Hematopoietic multipotent progenitor cell treated with erythropoietin and hydrocortisone succinate and interleukin-3 and kit ligand, for 17 days (in vitro differentiated cells): ENCODE results near the gene C19orf12.
A peak's percentile ranks its signal among the peaks of the same experiment; 100 is the strongest.

Experiments used
- DNase-seq: peaks from one replicate; pipeline ENCODE4 v3.0.0-alpha.2; 2015; ENCODE audit warnings: low spot score

Gene C19orf12

DNA sequence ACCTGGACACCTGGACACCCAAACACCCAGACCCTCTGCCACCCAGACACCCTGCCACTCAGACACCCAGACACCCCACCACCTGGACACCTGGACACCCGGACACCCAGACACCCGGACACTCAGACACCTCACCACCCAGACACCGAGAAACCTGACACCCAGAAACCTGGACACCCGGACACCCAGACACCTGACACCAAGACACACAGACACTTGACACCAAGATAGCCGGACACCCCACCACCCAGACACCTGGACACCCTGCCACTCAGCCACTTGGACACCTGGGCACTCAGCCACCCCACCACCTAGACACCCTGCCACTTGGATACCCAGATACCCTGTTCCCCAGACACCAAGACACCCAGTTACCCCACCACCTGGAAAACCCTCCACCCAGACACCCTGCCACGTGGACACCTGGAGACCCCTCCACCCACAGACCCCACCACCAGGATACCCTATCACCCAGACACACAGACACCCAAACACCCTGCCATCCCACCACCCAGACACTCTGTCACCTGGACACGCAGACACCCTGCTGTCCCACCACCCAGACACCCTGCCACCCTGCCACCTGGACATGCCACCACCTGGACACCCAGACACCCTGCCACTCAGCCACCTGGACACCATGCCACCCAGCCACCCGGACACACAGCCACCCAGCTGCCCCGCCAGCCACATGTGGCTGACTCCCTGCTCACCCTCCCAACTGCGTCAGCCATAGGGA is 17.4 kb downstream of the C19orf12 start:
- DNase-seq = no peak

DNA sequence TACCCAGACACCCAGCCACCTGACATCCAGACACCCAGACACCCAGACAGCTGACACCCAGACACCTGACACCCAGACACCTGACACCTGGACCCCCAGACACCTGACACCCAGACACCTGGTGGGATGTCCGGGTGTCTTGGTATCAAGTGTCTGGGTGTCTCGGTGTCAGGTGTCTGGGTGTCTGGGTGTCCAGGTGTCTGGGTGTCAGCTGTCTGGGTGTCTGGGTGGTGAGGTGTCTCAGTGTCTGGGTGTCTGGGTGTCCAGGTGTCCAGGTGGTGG is 18.6 kb downstream of the C19orf12 start:
- no peak for DNase-seq

DNA sequence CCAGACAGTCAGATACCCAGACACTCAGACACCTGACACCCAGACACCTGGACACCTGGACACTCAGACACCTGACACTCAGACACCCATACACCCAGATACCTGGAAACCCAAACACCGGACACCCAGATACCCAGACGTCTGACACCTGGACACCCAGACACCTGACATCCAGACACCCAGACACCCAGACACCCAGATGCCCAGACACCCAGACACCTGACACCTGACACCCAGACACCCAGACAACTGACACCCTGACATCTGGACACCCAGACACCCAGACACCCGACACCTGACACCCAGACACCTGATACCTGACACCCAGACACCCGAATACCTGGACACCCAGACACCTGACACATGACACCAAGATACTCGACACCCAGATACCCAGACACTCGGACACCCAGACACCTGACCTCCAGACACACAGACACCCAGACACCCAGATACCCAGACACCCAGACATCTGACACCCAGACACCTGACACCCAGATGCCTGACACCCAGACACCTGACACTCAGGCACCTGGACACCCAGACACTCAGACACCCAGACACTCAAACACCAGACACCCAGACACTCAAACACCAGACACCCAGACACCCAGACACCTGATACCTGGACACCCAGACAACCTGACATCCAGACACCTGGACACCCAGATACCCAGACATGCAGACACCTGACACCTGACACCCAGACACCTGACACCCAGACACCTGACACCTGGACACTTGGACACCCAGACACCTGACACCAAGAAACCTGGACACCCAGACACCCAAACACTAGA is 19.1 kb downstream of the C19orf12 start:
- no peak for DNase-seq

DNA sequence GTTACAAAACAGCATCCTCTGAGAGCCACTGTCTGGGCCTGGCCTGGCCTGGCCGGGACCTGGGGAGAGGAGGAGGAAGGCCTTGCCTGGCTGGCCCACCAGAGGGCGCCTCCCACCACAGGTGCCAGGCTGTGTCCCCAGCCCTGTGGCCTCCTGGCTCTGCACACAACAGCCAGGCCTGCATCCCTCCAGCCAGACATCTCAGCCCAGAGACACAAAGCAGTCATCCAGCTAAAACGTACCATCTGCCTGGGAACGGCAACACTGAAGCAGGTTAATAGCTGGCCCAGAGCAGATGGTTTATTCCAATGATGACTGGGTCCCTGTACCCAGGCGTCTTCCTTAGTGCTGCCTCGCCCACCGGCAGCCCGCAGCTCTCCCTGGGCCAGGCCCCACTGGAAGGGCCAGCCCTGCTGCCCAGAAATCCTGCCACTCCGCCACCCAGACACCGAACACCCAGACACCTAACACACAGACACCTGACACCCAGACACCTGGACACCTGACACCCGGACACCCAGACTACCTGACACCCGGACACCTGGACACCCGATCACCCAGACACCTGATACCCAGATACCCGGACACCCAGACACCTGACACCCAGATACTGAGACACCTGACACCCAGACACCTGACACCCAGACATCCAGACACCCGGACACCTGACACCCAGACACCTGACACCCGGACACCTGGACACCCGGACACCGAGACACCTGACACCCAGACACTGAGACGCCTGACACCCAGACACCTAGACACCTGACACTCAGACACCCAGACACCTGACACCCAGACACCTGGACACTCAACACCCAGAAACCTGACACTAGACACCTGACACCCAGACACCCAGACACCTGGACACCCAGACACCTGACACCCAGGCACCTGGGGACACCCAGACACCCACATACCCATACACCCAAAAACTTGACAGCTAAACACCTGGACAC is 20.1 kb downstream of the C19orf12 start:
- DNase-seq = peak; percentile 17

DNA sequence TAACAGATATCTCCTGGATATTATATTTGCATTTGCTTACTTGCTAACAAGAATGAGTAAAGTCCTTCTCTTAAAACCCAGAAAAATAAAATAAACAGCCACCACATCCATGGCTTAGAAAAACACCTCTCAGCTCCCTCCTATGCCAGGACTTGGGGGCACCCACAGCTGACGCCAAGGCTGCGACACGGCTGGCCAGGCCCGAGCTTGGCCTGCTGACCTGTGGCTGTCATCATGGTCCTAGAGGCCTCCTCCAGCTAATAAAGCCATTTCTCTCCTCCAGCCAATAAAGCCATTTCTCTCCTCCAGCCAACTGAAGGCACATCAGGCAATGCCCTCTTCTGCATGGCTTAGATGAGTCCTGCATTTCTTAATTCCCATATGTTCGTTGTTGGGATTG is 20.9 kb downstream of the C19orf12 start:
- DNase-seq = no peak

DNA sequence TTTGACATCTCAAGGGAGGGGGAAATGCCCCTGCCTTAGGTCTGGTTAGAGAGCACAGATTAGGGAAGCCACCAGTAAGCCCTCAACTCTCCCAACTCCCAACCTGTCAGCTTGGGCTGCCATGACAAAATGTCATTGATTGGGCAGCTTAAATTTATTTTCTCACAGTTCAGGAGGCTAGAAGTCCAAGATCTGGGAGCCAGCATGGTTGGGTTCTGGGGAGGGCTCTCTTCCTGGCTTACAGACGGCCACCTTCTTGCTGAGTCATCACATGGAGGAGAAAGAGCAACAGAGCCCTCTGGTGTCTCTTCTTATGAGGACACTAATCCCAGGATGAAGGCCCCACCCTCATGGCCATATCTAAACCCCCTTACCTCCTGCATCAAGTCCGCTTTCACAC is 24.2 kb downstream of the C19orf12 start:
- DNase-seq = peak; percentile 33

DNA sequence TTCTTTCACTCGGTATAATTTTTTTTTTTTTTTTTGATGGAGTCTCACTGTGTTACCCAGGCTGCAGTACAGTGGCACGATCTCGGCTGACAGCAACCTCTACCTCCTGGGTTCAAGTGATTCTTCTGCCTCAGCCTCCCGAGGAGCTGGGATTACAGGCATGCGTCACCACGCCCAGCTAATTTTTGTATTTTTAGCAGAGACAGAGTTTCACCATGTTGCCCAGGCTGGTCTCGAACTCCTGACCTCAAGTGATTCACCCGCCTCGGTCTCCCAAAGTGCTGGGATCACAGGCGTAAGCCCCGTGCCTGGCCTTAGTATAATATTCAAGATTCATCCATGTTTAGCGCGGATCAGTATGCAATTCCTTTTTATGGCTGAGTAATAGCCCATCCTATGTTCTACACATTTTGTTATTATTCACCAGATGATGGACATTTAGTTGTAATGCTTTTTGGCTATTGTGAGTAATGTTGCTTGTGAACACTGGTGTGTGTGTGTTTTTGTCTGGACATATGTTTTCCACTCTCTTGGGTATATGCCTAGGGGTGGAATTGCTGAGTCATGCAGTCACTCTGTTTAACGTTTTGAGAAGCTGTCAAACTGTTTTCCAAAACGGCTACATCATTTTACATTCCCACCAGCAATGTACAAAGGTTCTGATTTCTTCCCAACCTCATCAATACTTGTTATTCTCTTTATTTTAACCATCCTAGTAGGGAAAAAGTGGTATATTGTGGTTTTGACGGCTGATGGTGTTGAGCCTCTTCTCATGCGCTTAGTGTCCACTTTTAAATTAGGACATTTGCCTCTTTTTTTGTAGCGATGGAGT is 26.9 kb downstream of the C19orf12 start:
- DNase-seq = peak; percentile 20

DNA sequence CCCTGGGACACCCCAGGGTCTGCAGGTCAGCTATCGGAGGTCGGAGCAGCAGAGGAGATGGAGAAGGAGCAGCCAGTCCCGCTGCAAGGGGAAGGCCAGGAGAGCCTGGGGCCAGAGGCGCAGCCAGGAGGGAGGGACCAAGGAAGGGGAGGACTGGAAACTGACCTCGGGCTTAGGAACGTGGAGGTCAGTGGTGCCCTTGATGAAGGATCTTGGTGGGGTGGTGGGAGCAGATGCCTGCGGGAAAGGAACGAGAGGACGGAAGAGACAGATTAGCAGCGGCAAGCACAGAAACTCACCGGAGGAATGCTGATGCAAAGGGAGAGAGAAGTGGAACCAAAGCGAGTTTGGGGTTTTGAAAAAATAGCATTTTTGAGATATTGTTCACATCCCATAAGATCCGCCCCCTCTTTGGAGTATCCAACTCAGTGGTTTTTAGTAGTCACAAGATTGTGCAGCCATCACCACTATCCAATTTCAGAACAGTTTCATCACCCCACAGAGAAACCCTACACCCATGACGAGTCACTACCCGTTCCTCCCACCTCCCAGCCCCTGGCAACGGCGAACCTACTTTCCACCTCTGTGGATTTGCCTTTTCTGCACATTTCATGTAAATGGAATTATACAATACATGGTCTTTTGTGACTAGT is 27.7 kb downstream of the C19orf12 start:
- no peak for DNase-seq

DNA sequence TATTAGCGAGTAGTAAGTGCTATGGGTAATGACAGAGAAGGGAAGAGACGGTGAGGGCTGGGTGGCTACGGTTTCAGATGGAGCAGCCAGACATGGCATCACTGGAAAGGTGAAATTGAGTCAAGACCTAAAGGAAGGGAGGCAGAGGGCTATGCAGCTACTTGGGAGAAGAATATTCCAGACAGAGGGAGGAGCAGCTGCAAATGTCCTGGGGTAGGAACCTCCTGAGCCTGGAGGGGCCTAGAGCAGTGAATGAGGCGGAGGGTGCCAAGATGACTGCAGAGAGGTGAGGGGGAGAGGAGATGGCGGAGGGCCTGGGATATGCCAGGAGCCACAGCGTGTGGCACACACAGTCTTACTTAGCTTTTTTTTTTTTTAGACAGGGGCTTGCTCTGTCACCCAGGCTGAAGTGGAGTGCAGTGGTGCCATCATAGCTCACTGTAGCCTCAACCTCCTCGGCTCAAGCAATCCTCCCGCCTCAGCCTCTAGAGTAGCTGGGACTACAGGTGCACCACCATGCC is 28.7 kb downstream of the C19orf12 start:
- no peak for DNase-seq

DNA sequence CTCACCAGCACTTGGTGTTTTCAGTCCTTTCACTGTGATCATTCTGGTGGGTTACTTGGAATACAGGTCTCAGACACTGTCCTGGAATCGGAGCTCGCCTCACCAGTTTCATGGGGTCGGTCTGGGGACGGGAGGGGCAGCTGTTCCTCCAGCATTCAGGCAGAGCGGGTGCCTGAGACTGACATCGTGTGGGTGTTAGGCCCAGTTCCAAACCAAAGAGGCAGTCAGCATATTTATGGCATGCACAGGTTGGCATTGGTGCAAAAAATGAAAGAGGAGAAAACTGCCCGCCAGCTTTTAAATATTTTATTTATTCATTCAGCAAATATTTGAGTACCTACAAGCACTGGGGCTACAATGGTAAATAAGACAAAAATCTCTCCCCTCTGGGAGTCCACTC is 29.7 kb downstream of the C19orf12 start:
- DNase-seq = no peak

DNA sequence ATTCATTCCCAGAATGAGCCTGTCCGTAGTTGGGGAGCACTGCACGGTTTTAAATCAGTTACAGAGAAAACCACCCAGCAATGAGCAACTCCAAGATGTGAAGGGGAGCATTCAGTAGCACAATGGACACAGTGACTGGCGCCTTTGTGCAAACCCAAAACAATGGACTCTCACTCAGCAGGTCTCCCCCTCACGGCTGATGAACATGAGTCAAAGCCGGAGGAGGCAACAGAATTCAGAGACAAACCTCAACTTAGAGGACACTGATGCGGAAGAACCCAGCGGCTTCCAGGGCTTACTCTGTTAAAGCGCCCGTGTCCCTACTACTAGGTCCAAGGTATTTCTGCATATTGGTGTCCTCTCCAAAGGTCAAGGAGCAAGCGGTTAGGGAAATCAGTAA is 32.1 kb downstream of the C19orf12 start:
- no peak for DNase-seq

DNA sequence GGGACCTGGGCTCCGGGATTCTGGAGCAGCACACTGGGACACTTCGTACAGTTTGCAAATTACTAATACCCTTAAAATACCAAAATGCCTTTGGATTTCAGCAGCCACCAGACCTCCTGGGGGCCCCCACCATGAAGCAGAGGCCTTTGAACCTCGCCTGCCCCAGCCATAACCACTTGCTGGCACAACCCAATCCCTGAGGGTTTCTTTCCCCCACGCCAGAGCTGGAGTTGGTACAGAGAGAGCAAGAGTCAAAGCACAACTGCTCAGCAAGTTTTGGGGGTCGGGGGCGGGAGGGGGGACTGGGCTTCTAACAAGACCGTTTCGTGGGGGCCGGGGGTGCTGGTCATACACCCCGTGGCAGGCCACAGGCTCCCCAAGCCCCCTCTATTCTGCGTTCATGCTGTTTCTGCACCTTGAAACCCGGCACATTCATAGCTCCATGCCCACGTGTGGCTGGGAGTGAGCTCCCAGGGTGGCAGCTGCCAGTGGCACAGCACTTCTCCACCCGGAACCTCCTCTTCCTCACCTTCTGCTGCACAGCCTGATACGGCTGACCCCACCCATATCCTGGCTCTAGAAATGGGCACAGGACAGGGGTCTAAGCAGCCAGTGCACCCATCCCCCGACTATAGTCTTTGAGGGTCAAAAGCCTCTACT is 32.7 kb downstream of the C19orf12 start:
- DNase-seq = no peak

DNA sequence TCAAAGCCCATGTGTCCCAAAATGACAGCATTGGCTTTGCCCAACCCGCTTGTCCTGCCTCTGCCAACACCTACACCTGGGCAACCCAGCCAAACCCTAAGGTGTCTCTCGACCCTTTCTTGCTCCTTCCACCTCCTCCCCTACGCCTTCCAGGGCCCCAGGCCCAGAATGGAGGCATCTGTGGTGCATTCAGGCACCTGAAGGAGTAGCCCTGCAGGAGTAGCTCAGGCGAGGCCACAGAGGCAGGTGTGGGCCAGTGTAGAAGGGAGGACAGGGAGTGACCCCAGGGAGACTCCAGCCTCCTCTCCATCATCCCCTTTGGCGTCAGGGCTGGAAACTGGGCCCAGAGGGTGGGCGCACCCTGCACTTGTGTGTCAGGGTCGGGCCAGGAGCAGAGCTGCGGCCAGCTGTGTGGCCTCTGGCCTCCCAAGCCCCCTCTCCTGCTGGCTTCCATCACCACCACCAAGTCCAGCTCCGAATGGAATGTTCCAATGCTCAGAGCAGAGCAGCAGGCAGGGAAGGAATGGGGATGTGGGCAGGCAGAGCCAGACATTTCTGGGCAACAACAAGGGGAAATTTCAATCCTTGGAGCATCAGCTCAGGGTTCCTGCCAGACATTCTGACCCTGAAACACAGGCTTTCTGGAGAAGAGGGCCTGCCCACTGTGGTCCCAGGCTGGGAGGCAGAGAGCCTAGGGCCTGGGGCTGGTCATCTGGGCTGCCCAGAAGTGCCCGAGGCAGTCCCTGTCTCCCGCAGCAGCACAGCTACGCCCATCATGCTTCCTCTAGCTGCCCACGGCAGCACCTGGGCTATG is 33.4 kb downstream of the C19orf12 start:
- DNase-seq = no peak

DNA sequence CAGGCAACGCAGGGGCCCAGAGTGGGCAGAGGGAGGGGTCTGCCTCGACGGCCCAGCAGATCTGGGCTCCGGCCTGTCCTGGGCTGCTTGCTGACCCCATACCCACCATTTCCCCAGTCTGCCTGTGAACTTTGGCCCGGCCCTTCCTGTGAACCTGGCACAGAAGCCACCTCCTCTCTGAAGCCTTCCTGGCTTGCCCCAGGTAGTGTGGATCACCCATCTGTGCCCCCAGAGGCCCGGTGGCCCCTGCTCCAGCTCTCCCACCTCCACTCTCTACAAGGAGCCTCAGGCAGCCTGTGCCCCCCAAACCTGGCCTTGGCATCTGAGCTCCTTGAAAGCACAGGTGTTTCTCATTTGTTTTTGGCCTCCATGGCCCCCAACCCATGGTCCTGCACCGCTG is 34.1 kb downstream of the C19orf12 start:
- no peak for DNase-seq

DNA sequence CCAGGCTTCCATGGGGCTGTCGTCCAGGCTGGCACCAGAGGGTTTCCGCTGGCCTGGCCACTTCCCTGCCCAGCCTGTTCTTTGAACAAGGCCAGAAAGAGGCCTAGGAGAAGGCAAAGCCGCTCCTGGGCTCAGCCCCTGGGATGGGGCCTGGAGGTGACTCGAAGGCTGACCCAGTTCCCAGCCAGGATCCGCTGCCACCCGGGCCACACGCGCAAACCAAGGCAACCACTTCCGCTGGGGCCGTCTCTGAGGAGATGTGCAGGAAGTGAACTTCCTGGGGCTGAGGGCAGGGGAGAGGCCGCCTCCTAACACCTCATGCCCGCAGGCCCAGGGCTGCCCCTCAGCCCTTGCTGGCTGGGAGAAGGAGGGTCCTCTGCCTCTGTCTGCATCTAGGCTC is 34.6 kb downstream of the C19orf12 start:
- no peak for DNase-seq

DNA sequence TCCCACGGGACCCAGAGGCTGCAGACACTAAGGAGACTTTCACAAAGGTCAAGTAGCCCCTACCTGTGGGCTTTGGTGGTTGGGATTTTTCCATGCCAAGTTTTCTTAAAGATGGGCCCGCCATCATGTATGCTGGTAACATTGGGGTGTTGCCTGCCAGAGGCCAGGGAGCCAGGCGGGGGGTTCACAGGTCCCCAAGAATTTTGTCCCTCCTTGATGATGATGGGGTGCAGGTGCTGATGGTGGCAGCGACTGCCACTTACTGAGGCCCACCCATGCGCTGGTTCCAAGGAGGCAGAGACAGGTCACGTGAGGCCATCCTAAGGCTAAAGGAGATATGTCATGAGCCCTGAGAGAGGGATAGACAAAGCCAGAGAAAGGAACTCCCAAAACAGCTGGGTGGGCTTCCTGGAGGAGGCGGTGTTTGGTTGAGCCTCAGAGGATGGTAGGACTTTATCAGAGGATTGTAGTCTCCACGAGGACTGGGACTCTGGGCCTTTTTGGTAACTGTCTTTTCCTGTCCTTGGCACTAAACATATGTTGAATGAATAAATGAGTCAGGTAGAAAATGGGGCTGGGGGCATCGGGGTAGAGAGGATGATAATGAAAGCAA is 35.4 kb downstream of the C19orf12 start:
- DNase-seq = no peak

DNA sequence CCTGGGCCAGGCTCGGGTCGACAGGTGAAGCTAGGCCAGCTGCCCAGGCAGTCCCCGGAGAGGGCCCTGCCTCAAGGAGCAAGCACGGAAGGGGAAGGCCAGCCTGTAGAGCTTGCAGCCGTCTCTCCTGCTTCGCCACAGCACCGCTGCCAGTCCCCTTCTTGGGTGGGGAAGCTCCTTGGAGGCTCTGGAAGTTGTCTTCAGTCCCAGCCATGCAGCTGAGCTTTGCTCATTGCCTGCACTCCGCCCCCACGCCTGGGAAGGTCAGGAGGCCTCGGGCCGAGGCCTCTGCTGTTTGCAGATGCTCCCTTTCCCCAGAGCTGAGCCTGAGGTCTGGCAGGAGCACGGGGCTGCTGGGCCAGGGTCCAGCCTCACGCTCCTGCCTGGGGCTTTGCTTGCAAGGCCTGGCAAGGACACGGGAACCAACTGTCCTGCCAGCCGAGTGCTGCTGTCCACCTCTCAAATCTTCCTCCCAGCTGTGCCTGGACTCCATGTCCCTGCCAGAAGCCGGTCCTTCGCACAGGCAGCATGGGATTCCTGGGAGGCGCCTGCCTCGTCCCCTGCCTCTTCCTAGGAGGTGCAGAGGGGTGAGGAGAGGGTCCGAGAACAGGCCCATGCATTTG is 36.5 kb downstream of the C19orf12 start:
- DNase-seq = no peak

DNA sequence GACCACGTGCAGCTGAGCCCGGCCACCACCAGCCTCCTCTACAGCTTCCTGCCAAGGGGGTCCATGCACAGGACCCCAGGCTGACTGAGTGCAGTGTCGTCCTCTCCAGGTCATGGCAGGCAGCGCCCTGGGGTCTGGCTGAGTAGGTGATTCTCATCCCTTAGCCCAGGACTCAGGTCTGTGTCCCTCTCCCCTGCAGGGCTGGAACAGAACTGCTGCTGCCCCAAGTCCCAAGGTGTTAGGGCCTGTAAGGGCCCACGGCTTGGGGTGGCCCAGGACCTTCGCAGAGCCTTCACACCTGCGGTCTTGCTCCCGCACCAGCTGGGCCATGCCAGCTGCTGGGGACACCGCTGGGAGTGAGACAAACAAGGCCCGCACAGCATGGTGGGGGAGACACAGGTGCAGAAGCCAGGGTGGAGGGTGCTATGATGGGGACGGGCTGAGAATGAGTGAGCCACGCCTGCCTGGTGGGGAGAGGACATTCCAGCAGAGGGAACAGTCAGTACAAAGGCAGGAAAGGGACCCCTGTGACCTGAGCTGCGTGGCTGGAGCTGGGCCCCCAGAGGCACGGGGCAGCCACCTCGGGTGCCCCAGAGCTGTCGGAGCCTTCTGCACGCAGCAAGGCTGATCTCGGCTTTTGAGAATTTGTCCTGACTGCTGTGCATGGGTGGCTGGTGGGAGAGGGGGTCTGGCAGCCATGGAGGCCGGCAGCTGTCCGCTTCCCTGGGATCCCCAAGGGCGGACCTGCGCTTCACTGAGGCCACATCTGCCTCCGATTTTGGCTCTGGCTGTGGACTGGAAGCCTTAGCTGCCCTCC is 37.9 kb downstream of the C19orf12 start:
- no peak for DNase-seq
